ENCODE data around the gene UNC119B. TPM values are rescaled to one million over a fixed set of nuclear protein-coding genes. Genes with fewer than 3 reads are reported as not detected.
A peak's percentile ranks its signal among the peaks of the same experiment; 100 is the strongest.

UNC119B gene
- total RNA-seq, 6 donors from 2014 or later = 18.8 to 28.7 (median 22.8) TPM

- DNase-seq = no peak
- peak in 1 of 2 donors; percentile 48 for ATAC-seq (ENCODE audit: low FRiP score in 2 of 2)
- Histone ChIP-seq H3K4me1 (peaks cover under 1 to 25% (median 11%) of the 10 kb centered on the region in 4 donors), H3K4me3 (no peak overlapping the region), H3K36me3 (peaks cover 3 to 86% (median 61%) of the 10 kb centered on the region in 4 donors), H3K9me3 (no peaks in the 10 kb centered on the region), H3K27ac (no peak overlapping the region), H3K27me3 (no peaks in the 10 kb centered on the region)
- TF ChIP-seq EP300 (IDR thresholded peaks at IDR 0.05) (no peak), POLR2AphosphoS5 (IDR thresholded peaks at IDR 0.05) (no peak), POLR2A (IDR thresholded peaks at IDR 0.05) (no peak), CTCF (IDR thresholded peaks at IDR 0.05) (no peak)
- 46 to 88% methylated on average over 11 of the region's 11 CpGs for WGBS, 2 donors
Observed at GRCh38 chr12:120719496-120720233, 9.4 kb downstream of the UNC119B start.

- Histone ChIP-seq H3K4me3 (no peak overlapping the region), H3K36me3 (peaks cover 3 to 79% (median 55%) of the 10 kb centered on the region in 4 donors), H3K27ac (peak overlapping the region in 1 of 4 donors; percentile 10), H3K27me3 (no peaks in the 10 kb centered on the region), H3K4me1 (peaks cover 7 to 33% (median 17%) of the 10 kb centered on the region in 4 donors), H3K9me3 (no peaks in the 10 kb centered on the region)
- DNase-seq (peak in 1 of 2 donors; percentile 44), ATAC-seq (ENCODE audit: low FRiP score in 2 of 2) (peak; percentile 34 to 82)
- TF ChIP-seq POLR2A (IDR thresholded peaks at IDR 0.05) (no peak), CTCF (IDR thresholded peaks at IDR 0.05) (no peak), EP300 (IDR thresholded peaks at IDR 0.05) (no peak), POLR2AphosphoS5 (IDR thresholded peaks at IDR 0.05) (no peak)
- WGBS, 2 donors = 66 to 69% methylated on average over 7 of the region's 7 CpGs
Observed at GRCh38 chr12:120720234-120720986, 10.2 kb downstream of the UNC119B start.

GRCh38 chr12:120720987-120721801 lies 10.9 kb downstream of the UNC119B start:
- DNase-seq (peak in 1 of 2 donors; percentile 25), ATAC-seq (ENCODE audit: low FRiP score in 2 of 2) (no peak)
- whole genome bisulfite sequencing, 2 donors = 83 to 93% methylated on average over 8 to 10 of the region's 10 CpGs
- Histone ChIP-seq H3K36me3 (peaks cover 3 to 73% (median 48%) of the 10 kb centered on the region in 4 donors), H3K27me3 (no peaks in the 10 kb centered on the region), H3K4me1 (peaks cover 9 to 36% (median 21%) of the 10 kb centered on the region in 4 donors), H3K4me3 (no peak overlapping the region), H3K9me3 (no peaks in the 10 kb centered on the region), H3K27ac (peak overlapping the region in 1 of 4 donors; percentile 10)
- no peak for TF ChIP-seq EP300 (IDR thresholded peaks at IDR 0.05)
- no peak for TF ChIP-seq POLR2A (IDR thresholded peaks at IDR 0.05)
- no peak for TF ChIP-seq POLR2AphosphoS5 (IDR thresholded peaks at IDR 0.05)
- no peak for TF ChIP-seq CTCF (IDR thresholded peaks at IDR 0.05)

- Histone ChIP-seq H3K4me3 (no peak overlapping the region), H3K27ac (no peak overlapping the region), H3K4me1 (peaks cover 16 to 43% (median 25%) of the 10 kb centered on the region in 4 donors), H3K9me3 (no peaks in the 10 kb centered on the region), H3K36me3 (peaks cover 3 to 66% (median 42%) of the 10 kb centered on the region in 4 donors), H3K27me3 (no peaks in the 10 kb centered on the region)
- DNase-seq (no peak), ATAC-seq (ENCODE audit: low FRiP score in 2 of 2) (no peak)
- 78 to 85% methylated on average over 3 of the region's 3 CpGs for WGBS, 2 donors
- no peak for TF ChIP-seq POLR2AphosphoS5 (IDR thresholded peaks at IDR 0.05)
- no peak for TF ChIP-seq POLR2A (IDR thresholded peaks at IDR 0.05)
- no peak for TF ChIP-seq CTCF (IDR thresholded peaks at IDR 0.05)
- TF ChIP-seq EP300 (IDR thresholded peaks at IDR 0.05) = no peak
Observed at GRCh38 chr12:120721866-120722265, 11.6 kb downstream of the UNC119B start.

Data from upper lobe of left lung (tissue), 6 donors.